Hepatocyte (in vitro differentiated cells): ENCODE results near the gene PNMA8C.

Experiments used
- EZH2 ChIP-seq: fragments of 200-600 bp; sonication (generic); IDR thresholded peaks from 2 replicates; pipeline ENCODE4 v1.6.1; 2016; ENCODE audit warnings: antibody characterized with exemption, mild to moderate bottlenecking, borderline replicate concordance
- TF ChIP-seq, protein P1 (sequence below): fragments of 200-600 bp; sonication (generic); IDR thresholded peaks from 2 replicates; pipeline ENCODE4 v1.5.1; 2016; ENCODE audit warnings: antibody characterized with exemption, mild to moderate bottlenecking; ENCODE audit not compliant: poor library complexity

DNA sequence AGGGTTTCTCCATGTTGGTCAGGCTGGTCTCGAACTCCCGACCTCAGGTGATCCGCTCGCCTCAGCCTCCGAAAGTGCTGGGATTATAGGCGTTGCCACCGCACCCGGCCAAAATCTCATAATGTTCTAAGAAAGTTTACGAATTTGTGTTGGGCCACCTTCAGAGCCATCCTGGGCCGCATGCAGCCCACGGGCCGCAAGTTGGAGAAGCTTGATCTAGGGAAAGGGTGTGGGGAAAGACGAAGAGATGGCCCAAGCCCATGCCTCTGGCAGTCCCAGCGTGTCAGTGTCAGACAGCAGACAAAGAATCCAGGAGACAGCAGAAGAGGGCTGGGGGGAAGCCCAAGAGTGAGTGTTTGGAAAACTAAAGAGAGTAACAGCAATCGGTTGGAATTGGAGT, 17.3 kb upstream of the PNMA8C start:
- TF ChIP-seq, protein P1, sequence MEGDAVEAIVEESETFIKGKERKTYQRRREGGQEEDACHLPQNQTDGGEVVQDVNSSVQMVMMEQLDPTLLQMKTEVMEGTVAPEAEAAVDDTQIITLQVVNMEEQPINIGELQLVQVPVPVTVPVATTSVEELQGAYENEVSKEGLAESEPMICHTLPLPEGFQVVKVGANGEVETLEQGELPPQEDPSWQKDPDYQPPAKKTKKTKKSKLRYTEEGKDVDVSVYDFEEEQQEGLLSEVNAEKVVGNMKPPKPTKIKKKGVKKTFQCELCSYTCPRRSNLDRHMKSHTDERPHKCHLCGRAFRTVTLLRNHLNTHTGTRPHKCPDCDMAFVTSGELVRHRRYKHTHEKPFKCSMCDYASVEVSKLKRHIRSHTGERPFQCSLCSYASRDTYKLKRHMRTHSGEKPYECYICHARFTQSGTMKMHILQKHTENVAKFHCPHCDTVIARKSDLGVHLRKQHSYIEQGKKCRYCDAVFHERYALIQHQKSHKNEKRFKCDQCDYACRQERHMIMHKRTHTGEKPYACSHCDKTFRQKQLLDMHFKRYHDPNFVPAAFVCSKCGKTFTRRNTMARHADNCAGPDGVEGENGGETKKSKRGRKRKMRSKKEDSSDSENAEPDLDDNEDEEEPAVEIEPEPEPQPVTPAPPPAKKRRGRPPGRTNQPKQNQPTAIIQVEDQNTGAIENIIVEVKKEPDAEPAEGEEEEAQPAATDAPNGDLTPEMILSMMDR = no peak
- no peak for TF ChIP-seq EZH2
